Skin epidermis (tissue), 12 donors: Measurements from ENCODE around the gene C15orf39.

Experiments used
- H3K27ac ChIP-seq, 21 experiments: fragments of 200-600 bp; sonication (generic) in 11 of 21; one replicate each; pipeline ENCODE4 v1.5.0; 2020; ENCODE audit warnings: mild to moderate bottlenecking in 3 of 21, inconsistent platforms in 2 of 21, moderate library complexity in 2 of 21
- H3K4me3 ChIP-seq, 7 experiments: fragments of 200-600 bp; sonication (generic) in 2 of 7; one replicate each; pipeline ENCODE4 v1.5.0; 2020; ENCODE audit warnings: inconsistent platforms in 2 of 7, mild to moderate bottlenecking in 2 of 7, moderate library complexity in 1 of 7

The C15orf39 gene

GRCh38 chr15:75170711-75171341, 30.9 kb upstream of the C15orf39 start:
- no peak overlapping the region for H3K4me3 ChIP-seq
- no peak overlapping the region for H3K27ac ChIP-seq

- peak overlapping the region in 1 of 21 experiments; percentile 8 for H3K27ac ChIP-seq
- H3K4me3 ChIP-seq: no peak overlapping the region
Observed at GRCh38 chr15:75171408-75171807, 30.3 kb upstream of the C15orf39 start.

GRCh38 chr15:75172284-75172820, 29.3 kb upstream of the C15orf39 start:
- Histone ChIP-seq H3K4me3 (no peak overlapping the region), H3K27ac (no peak overlapping the region)

GRCh38 chr15:75174102-75174501, 27.6 kb upstream of the C15orf39 start:
- H3K27ac ChIP-seq: peak overlapping the region in 1 of 21 experiments; percentile 25
- no peak overlapping the region for H3K4me3 ChIP-seq

- peak overlapping the region in 1 of 21 experiments; percentile 1 for H3K27ac ChIP-seq
- no peak overlapping the region for H3K4me3 ChIP-seq
Observed at GRCh38 chr15:75174729-75175128, 27.0 kb upstream of the C15orf39 start.

GRCh38 chr15:75176396-75176761, 25.3 kb upstream of the C15orf39 start:
- Histone ChIP-seq H3K27ac (peak overlapping the region in 4 of 21 experiments; percentile 7 to 45 (median 38)), H3K4me3 (no peak overlapping the region)

GRCh38 chr15:75177360-75178071, 24.2 kb upstream of the C15orf39 start:
- peak overlapping the region in 12 of 21 experiments; percentile 5 to 70 (median 50) for H3K27ac ChIP-seq
- H3K4me3 ChIP-seq: no peak overlapping the region

- Histone ChIP-seq H3K27ac (peak overlapping the region in 14 of 21 experiments; percentile 5 to 70 (median 50)), H3K4me3 (peak overlapping the region in 6 of 7 experiments; percentile 18 to 34 (median 24))
Observed at GRCh38 chr15:75178171-75178937, 23.3 kb upstream of the C15orf39 start.

GRCh38 chr15:75178938-75179745, 22.5 kb upstream of the C15orf39 start:
- peak overlapping the region in 13 of 21 experiments; percentile 5 to 70 (median 50) for H3K27ac ChIP-seq
- peak overlapping the region in 5 of 7 experiments; percentile 18 to 34 (median 19) for H3K4me3 ChIP-seq

GRCh38 chr15:75179746-75180140, 21.9 kb upstream of the C15orf39 start:
- no peak overlapping the region for H3K4me3 ChIP-seq
- no peak overlapping the region for H3K27ac ChIP-seq

- Histone ChIP-seq H3K27ac (no peak overlapping the region), H3K4me3 (no peak overlapping the region)
Observed at GRCh38 chr15:75181780-75182179, 19.9 kb upstream of the C15orf39 start.

GRCh38 chr15:75182187-75183131, 19.2 kb upstream of the C15orf39 start:
- H3K27ac ChIP-seq: no peak overlapping the region
- H3K4me3 ChIP-seq: no peak overlapping the region

- Histone ChIP-seq H3K27ac (no peak overlapping the region), H3K4me3 (no peak overlapping the region)
Observed at GRCh38 chr15:75185271-75186029, 16.2 kb upstream of the C15orf39 start.

GRCh38 chr15:75186044-75186443, 15.6 kb upstream of the C15orf39 start:
- H3K4me3 ChIP-seq: no peak overlapping the region
- no peak overlapping the region for H3K27ac ChIP-seq

GRCh38 chr15:75188499-75188898, 13.2 kb upstream of the C15orf39 start:
- H3K27ac ChIP-seq: no peak overlapping the region
- H3K4me3 ChIP-seq: no peak overlapping the region

GRCh38 chr15:75191235-75191634, 10.4 kb upstream of the C15orf39 start:
- Histone ChIP-seq H3K27ac (no peak overlapping the region), H3K4me3 (no peak overlapping the region)

- Histone ChIP-seq H3K27ac (no peak overlapping the region), H3K4me3 (no peak overlapping the region)
Observed at GRCh38 chr15:75192307-75192706, 9.4 kb upstream of the C15orf39 start.

GRCh38 chr15:75193272-75193671, 8.4 kb upstream of the C15orf39 start:
- Histone ChIP-seq H3K4me3 (no peak overlapping the region), H3K27ac (no peak overlapping the region)
